Measurements from ENCODE around the gene CCDC90B. TPM values are rescaled to one million over a fixed set of nuclear protein-coding genes. Genes with fewer than 3 reads are reported as not detected.

Gene CCDC90B
- total and polyA plus RNA-seq, 2 of the 8 experiments (the other 6 are each of a cell fraction or from before 2014, with no cell fraction given) = 21.8 to 54.5 TPM

- TF ChIP-seq HDAC2 (IDR thresholded peaks at IDR 0.05; ENCODE audit: borderline replicate concordance in 1 of 2, low read depth in 2 of 2, low read length in 2 of 2) (no peak), SRF (IDR thresholded peaks at IDR 0.05; ENCODE audit: low read depth, low read length) (no peak), RAD21 (IDR thresholded peaks at IDR 0.05 in 1 of 2, conservative IDR thresholded peaks at IDR 0.05 in 1 of 2; ENCODE audit: low read depth in 2 of 2, low read length in 2 of 2) (no peak), CHD1 (IDR thresholded peaks at IDR 0.05; ENCODE audit: low read depth, low read length) (no peak)
Observed at GRCh38 chr11:83318931-83319330, 32.8 kb upstream of the CCDC90B start (continued).

Measured in H1 (cell line).